Heart left ventricle (tissue), 16 donors: ENCODE results near the gene FLNB. TPM values are rescaled to one million over a fixed set of nuclear protein-coding genes. Genes with fewer than 3 reads are reported as not detected.
A peak's percentile ranks its signal among the peaks of the same experiment; 100 is the strongest.

Source experiments
- ATAC-seq, 4 donors: fragments of 200-7000 bp; cut with Tn5 transposase; one replicate each; pipeline ENCODE4 v1.9.1; 2020 to 2022; ENCODE audit warnings: moderate library complexity in 4 of 4, mild to moderate bottlenecking in 3 of 4, moderate number of reproducible peaks in 1 of 4
- DNase-seq, 5 donors: peaks; one replicate each; pipeline ENCODE4 v3.0.0-alpha.2; 2020
- H3K27ac ChIP-seq, 12 donors: fragments of 200-600 bp; sonication (generic) in 4 of 12; one replicate each; pipeline versions ENCODE4 v1.5.0 to v1.8.0; 2016 to 2022; ENCODE audit warnings: mild to moderate bottlenecking in 2 of 12
- H3K27me3 ChIP-seq, 9 donors: fragments of 200-600 bp; sonication (generic) in 2 of 9; one replicate each; pipeline versions ENCODE4 v1.5.1 to v1.8.0; 2016 to 2022; ENCODE audit warnings: mild to moderate bottlenecking in 3 of 9
- H3K36me3 ChIP-seq, 9 donors: fragments of 200-600 bp; sonication (generic) in 2 of 9; one replicate each; pipeline versions ENCODE4 v1.5.0 to v1.8.0; 2018 to 2022; ENCODE audit warnings: mild to moderate bottlenecking in 2 of 9
- H3K4me1 ChIP-seq, 12 donors: fragments of 200-600 bp; sonication (generic) in 4 of 12; one replicate each; pipeline versions ENCODE4 v1.5.0 to v1.8.0; 2016 to 2022; ENCODE audit warnings: mild to moderate bottlenecking in 3 of 12
- H3K4me3 ChIP-seq, 12 donors: fragments of 200-600 bp; sonication (generic) in 4 of 12; one replicate each; pipeline versions ENCODE4 v1.5.0 to v1.8.0; 2017 to 2022; ENCODE audit warnings: mild to moderate bottlenecking in 9 of 12, moderate library complexity in 4 of 12
- H3K9me3 ChIP-seq, 12 donors: fragments of 200-600 bp; sonication (generic) in 4 of 12; one replicate each; pipeline versions ENCODE4 v1.5.0 to v1.8.0; 2016 to 2022; ENCODE audit warnings: mild to moderate bottlenecking in 1 of 12
- CTCF ChIP-seq, 12 donors: fragments of 200-600 bp; sonication (generic) in 4 of 12; IDR thresholded peaks; one replicate each; pipeline versions ENCODE4 v1.5.0 to v1.8.0; 2018 to 2022; ENCODE audit warnings: antibody characterized with exemption in 12 of 12, mild to moderate bottlenecking in 5 of 12
- POLR2A ChIP-seq, 2 donors: fragments of 450-650 bp; IDR thresholded peaks; one replicate each; pipeline ENCODE4 v1.6.1; 2017; ENCODE audit warnings: antibody characterized with exemption in 2 of 2, mild to moderate bottlenecking in 2 of 2, moderate library complexity in 2 of 2
- WGBS, 4 donors: extraction: QIAGEN DNeasy Blood & Tissue Kit in 2 of 4; methylation state at CpG; one replicate each; pipeline versions ENCODE4 v1.1.5 to v1.1.7; 2013 to 2018; 5-methylcytosine and 5-hydroxymethylcytosine counted together
- intact Hi-C, 10 donors: fragments of 100-400 bp; cut with DNase I; formaldehyde crosslinking; loops; one replicate each; pipeline versions ENCODE4 v1.11.1 to v1.14.2; 2022
- polyA plus RNA-seq, 2 donors: library from polyadenylated mRNA; stranded (reverse); fragments of 200-250 nt; gene quantifications; one replicate each; pipeline ENCODE4 v1.2.3, GENCODE V29; 2013
- total RNA-seq, 9 donors: library from RNA; depleted of rRNA in 2 of 9; stranded (reverse); fragments of >200 nt in 2 of 9; fragmentation: NEBNext Ultra II Directional in 3 of 9; extraction: Animal tissue kit (Norgen Biotek cat#: 25700) in 3 of 9; gene quantifications; one replicate each; pipeline versions ENCODE4 v1.1.0 to v1.2.4, GENCODE V29; 2016 to 2023
- donor health status: ischemic (EF 13 %, LVEDD 7.1; RV severe dilation, severe dysfunction).
- donor health status: healthy with polysubstance abuse.
- donor health status: DM: no; HTN: yes; CAD: no.
- donor health status: DM: no; HTN: no; CAD: no.
- donor health status: ischemic (EF 25% LVEDD 6.9; RV normal size, moderate dysfunction).
- donor health status: ischemic (EF 25% LVEDD 5.7; RV mildly dilated, moderate dysfunction).
- donor health status: healthy.
- donor health status: DM: yes; HTN: yes; CAD: no.
- donor health status: ischemic (EF 35%, LVEDD 5.7; RV mildly dilated, moderate dysfunction).
- donor health status: nonischemic (EF 11% LVEDD 7.7; RV severe dilation, severe dysfunction).
- donor health status: DM: yes; HTN: yes; CAD: no.
- donor health status: PGD.
- donor health status: ischemic (EF 29% LVEDD 5.4; RV normal size, mild dysfunction).
- donor health status: nonischemic (EF 23%, LVEDD 6.1; RV moderate dilation, normal function).

Gene FLNB
- total and polyA plus RNA-seq, 11 donors = 30.5 to 75.6 (median 40.6) TPM

GRCh38 chr3:58001086-58001467, 7.1 kb upstream of the FLNB start:
- Histone ChIP-seq H3K4me1 (peaks cover 0 to 22% (median 9%) of the 10 kb centered on the region in 12 donors), H3K27me3 (no peaks in the 10 kb centered on the region), H3K36me3 (no peaks in the 10 kb centered on the region), H3K27ac (peak overlapping the region in 1 of 12 donors; percentile 2), H3K4me3 (no peak overlapping the region), H3K9me3 (no peaks in the 10 kb centered on the region)
- WGBS, 4 donors = 79 to 99% (median 92%) methylated on average over 3 of the region's 3 CpGs
- no peak for TF ChIP-seq POLR2A (IDR thresholded peaks at IDR 0.05)
- no peak for TF ChIP-seq CTCF (IDR thresholded peaks at IDR 0.05)
- ATAC-seq (no peak), DNase-seq (no peak)
- intact Hi-C loops = loop anchor here in 3 of 10 donors (10.0 kb wide), 2 partner anchors 174 to 304 kb away; partner anchors contain the start of genes HTD2 (in 2 of the 3) and RPP14 (in 2 of the 3)

GRCh38 chr3:58001979-58002378, 6.2 kb upstream of the FLNB start:
- TF ChIP-seq POLR2A (IDR thresholded peaks at IDR 0.05) (no peak), CTCF (IDR thresholded peaks at IDR 0.05) (no peak)
- H3K9me3 ChIP-seq = no peaks in the 10 kb centered on the region
- ATAC-seq = no peak
- WGBS, 4 donors = 90 to 96% (median 94%) methylated on average over 7 of the region's 7 CpGs
- peaks cover 0 to 22% (median 9%) of the 10 kb centered on the region in 12 donors for H3K4me1 ChIP-seq
- DNase-seq = no peak
- intact Hi-C loops = loop anchor here in 3 of 10 donors (10.0 kb wide), 2 partner anchors 173 to 303 kb away; partner anchors contain the start of genes HTD2 (in 2 of the 3) and RPP14 (in 2 of the 3)
- H3K27ac ChIP-seq = no peak overlapping the region
- no peaks in the 10 kb centered on the region for H3K27me3 ChIP-seq
- no peak overlapping the region for H3K4me3 ChIP-seq
- H3K36me3 ChIP-seq = no peaks in the 10 kb centered on the region

- H3K27ac ChIP-seq = no peak overlapping the region
- WGBS, 4 donors = 76 to 84% (median 81%) methylated on average over 5 of the region's 5 CpGs
- TF ChIP-seq CTCF (IDR thresholded peaks at IDR 0.05) (no peak), POLR2A (IDR thresholded peaks at IDR 0.05) (no peak)
- no peak for DNase-seq
- no peaks in the 10 kb centered on the region for H3K27me3 ChIP-seq
- intact Hi-C loops = loop anchor here in 3 of 10 donors (10.0 kb wide), 2 partner anchors 172 to 302 kb away; partner anchors contain the start of genes HTD2 (in 2 of the 3) and RPP14 (in 2 of the 3)
- no peaks in the 10 kb centered on the region for H3K36me3 ChIP-seq
- no peak for ATAC-seq
- no peaks in the 10 kb centered on the region for H3K9me3 ChIP-seq
- peaks cover 0 to 18% (median 11%) of the 10 kb centered on the region in 12 donors for H3K4me1 ChIP-seq
- no peak overlapping the region for H3K4me3 ChIP-seq
Measured at GRCh38 chr3:58003093-58003492, 5.1 kb upstream of the FLNB start.

- WGBS, 4 donors = 88 to 96% (median 90%) methylated on average over 6 of the region's 6 CpGs
- intact Hi-C loops = loop anchor here in 8 of 10 donors (5.0 to 10.0 kb wide), 8 partner anchors 47 to 300 kb away; partner anchors contain the start of genes HTD2 (in 2 of the 8) and RPP14 (in 2 of the 8)
Measured at GRCh38 chr3:58004973-58005372, 3.2 kb upstream of the FLNB start.

More at GRCh38 chr3:58004973-58005372, 3.2 kb upstream of the FLNB start:
- no peaks in the 10 kb centered on the region for H3K36me3 ChIP-seq
- no peak overlapping the region for H3K4me3 ChIP-seq
- peaks cover 0 to 21% (median 9%) of the 10 kb centered on the region in 12 donors for H3K4me1 ChIP-seq
- no peaks in the 10 kb centered on the region for H3K27me3 ChIP-seq
- TF ChIP-seq POLR2A (IDR thresholded peaks at IDR 0.05) (no peak), CTCF (IDR thresholded peaks at IDR 0.05) (no peak)
- ATAC-seq (no peak), DNase-seq (no peak)
- H3K27ac ChIP-seq = peak overlapping the region in 1 of 12 donors; percentile 5
- no peaks in the 10 kb centered on the region for H3K9me3 ChIP-seq
